Right forelimb (tissue), 1 donor: Measurements from ENCODE around the gene TEKT5.
"Not testable (repeated sequence)": the region's sequence is repeated elsewhere in the genome, so short reads cannot be mapped to it uniquely, and the experiment has no call there.

Experiments used
- DNase-seq: peaks from one replicate; pipeline ENCODE4 v3.0.0-alpha.2; 2018

The TEKT5 gene

DNA sequence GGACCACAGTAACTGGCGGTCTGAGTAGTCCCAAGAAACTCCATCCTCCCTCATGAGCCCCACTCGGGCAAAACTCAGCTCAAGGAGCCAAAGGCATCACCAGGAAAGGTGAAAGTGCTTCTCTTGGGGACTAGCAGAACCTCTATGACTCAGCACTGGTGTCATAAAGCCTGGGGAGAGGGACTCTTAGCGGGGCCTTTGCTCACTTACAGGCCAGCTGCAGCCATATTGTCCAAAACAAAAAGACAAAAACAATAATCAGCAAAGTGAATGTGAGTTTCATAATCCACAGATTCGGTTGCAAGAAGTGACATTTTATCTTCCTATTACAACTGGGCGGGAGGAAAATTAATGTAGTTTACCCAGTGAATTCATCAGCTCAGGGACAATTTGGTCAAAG, at the start of gene TEKT5:
Gene TEKT5, minus strand, starts transcription at position 101 of the 400 bp plus-strand sequence. Its CDS starts 57 bp downstream, at position 44.
- DNase-seq = no peak

DNA sequence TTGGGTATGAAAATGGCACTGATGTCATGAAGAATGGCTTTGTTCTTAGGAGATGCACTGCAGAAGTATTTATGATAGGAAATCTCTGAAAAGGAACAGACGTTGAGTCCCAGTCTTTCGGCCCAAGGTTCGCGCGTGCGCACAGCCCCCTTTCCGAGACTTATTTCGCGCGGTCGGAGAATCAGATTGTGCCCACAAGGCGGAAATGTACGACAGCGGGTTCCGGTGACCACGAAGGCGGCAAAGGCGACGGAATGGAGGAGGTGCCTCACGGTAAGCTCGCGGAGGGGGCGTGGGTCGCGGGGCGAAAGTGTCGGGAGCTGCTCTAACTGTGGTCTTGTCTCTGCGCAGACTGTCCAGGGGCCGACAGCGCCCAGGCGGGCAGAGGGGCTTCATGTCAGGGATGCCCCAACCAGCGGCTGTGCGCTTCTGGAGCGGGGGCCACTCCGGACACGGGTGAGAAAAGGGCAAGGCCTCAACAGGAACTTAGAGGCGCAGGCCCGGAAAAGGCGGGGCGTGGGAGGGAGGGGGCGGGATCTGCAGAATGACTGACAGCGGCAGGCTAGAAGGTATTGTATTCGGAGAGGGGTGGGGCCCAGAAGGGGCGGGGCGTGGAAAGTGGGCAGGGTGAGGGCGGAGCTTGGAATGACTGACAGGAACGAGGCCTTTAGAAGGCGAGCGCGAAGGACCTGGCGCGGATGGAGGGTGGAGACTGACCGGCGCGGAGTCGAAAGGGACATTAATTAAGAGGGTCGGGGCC, 49.1 kb upstream of the TEKT5 start, which contains the start of gene NUBP1:
Gene NUBP1, plus strand, starts transcription at position 233 of the 760 bp plus-strand sequence. Its CDS starts 22 bp downstream, at position 255.
- DNase-seq = peak; percentile 100

DNA sequence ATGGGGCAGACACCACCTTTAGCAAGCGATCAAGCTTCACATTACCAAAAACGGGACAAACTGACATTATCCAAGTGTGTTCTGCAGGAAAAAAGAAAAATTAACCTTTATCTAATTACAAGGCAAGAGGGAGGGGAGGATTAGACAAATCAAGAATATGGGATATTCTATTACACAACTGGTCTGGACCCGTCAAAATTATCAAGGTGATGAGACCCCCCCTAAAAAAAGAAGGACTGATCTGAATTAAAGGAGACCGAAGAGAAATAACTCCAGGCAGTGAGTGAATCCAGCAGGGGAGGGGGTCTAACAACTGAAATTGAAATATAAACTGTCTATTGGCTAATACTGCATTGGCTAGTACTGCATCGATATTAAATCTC, 48.5 kb upstream of the TEKT5 start:
- no peak for DNase-seq

DNA sequence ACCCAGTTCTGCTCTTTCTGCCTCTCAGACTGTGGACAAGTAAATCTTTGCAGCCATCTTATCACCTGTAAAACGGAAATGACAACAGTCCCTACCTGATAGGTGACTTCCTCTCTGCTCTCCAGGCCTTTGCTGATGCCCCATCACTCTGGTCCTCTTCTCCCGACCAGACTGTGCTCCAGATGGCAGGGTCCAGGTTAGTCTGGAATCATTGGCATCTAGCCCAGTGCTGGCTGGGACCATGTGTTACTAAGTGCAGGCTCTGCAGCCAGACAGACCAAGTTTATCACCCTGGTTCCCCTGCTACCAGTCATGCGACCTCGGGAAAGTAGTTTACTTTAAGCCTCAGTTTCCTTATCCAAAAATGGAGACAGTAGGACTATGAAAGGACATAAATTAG, 47.1 kb upstream of the TEKT5 start:
- DNase-seq = no peak

DNA sequence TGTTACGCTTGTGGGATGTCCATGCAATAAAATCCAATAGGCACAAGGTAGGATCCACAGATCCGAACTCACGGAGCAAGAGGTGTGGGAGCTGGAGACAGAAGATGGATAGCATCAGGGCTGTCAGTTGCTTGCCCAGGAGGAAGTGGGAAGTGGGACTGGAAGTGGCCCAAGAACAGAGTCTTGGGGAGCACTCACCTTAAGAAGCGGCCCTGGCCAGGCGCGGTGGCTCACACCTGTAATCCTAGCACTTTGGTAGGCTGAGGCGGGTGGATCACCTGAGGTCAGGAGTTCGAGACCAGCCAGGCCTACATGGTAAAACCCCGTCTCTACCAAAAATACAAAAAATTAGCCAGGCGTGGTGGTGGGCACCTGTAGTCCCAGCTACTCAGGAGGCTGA, 46.5 kb upstream of the TEKT5 start:
- DNase-seq = not testable (repeated sequence)

DNA sequence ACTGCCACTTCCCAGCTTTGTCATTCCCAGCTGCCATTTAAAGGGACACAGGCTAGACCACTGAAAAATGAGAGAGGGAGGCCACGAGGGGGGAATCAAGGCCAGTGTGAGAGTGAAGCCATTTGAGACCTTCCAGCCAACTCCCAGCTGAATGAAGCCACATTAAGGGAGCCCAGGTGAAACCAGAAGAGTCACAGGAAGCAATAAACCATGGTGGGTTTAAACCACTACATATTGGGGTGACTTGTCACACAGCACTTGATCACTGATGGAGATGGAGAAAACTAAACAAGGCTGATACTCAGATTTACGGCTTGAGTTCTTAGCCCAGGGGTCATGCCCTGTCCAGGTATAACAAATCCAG, 46.1 kb upstream of the TEKT5 start:
- DNase-seq = no peak

DNA sequence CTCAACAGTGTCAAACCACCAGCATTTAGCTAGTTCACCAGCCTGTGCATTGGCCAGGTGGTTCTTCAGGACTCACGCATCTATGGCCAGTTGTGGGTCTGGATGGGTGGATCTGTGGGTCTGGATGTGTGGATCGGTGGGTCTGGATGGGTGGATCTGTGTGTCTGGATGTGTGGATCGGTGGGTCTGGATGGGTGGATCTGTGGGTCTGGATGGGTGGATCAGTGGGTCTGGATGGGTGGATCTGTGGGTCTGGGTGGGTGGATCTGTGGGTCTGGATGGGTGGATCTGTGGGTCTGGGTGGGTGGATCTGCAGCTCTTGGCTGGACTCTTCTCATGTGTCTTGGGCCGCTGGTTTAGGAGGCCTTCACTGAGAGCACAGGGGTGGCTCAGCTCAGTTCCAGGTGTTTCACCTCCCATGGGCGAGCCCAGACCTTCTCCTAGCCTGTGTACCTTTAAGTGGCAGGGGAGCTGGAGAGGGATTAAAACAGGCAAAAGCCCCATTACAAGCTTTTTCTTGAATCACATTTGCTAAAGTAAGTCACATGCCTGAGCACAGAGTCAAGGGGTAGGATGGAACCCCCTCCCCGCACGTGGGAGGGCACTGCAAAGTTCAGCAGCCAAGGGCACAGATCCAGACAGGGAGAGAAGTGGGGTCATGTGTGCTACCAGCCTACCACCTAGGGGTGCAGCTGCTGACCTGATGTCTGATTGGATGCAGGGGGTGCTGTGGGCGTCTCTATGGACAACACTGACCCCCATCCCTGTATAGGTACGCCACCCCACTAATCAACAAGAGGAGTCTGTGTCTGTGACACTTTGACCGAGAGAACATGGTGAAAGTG, 45.5 kb upstream of the TEKT5 start:
- DNase-seq = no peak

DNA sequence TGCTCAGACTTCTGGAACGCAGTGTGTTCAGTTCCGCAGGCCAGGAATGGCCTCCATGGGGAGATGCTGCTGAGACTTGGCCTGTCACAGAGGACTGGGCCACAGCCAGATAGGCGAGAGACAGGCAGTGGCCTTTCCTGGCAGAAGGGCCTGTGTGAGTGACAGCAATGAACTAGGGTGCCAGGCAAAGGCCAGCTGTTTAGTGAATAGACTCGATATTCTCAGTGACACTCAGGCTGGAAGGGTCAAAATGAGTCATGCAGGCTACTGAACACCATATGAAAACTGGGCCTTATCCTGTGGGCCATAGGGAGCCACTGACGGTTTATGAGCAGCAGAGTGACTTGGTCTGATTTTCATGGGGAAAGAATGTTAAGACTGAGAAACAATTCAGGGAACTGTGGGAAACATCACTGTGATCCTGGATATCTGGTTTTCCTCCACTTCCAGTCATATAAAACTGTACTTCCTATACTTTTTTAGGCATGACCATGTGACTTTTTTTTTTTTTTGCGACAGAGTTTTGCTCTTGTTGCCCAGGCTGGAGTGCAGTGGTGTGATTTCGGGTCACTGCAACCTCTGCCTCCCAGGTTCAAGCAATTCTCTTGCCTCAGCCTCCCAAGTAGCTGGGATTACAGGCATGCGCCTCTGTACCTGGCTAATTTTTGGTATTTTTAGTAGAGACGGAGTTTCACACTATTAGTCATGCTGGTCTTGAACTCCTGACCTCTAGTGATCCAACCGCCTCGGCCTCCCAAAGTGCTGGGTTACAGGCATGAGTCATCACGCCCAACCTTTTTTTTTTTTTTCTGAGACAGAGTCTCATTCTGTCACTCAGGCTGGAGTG, 43.7 kb upstream of the TEKT5 start:
- DNase-seq = peak; percentile 56

DNA sequence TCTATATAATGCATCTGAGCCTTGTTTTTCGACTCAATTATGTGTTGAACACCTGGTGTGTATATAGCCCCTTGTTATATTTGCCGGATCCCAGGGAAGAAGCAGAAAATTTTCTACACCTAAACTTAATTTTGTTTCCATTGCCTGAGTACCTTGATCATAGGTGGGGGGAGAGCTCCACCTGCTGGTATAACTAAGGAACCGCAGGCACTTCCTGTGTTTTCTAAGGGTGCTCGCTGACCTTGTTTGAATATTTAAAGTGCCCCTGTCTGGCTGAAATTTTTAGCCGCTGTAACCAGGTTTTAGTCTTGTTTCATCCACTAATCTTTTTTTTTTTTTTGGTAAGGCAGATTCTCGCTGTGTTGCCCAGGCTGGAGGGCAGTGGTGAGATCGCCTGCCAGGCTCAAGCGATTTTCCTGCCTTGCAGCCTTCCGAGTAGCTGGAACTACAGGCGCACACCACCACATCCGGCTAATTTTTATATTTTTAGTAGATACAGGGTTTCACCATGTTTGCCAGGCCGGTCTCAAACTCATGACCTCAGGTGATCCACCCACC, 42.4 kb upstream of the TEKT5 start:
- DNase-seq = peak; percentile 79

DNA sequence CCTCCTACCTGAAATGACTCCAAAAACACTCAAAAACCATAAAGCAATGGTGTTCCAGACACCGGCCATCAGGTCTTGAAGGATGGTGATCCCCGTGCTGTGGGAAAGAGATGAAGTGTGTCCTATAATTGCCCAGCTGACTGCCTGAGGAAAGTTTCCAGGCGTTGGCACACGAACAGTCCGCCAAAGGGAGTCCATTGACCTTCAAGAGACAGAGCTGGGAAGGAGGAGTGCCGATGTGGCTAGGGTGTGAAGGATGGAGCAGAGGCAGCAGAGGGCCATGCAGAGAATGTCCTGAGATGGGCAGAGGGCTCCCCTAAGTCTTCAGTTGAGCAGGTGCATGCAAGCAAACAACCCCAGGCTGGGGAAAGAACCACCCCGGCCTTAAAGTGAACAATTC, 37.1 kb upstream of the TEKT5 start:
- no peak for DNase-seq

DNA sequence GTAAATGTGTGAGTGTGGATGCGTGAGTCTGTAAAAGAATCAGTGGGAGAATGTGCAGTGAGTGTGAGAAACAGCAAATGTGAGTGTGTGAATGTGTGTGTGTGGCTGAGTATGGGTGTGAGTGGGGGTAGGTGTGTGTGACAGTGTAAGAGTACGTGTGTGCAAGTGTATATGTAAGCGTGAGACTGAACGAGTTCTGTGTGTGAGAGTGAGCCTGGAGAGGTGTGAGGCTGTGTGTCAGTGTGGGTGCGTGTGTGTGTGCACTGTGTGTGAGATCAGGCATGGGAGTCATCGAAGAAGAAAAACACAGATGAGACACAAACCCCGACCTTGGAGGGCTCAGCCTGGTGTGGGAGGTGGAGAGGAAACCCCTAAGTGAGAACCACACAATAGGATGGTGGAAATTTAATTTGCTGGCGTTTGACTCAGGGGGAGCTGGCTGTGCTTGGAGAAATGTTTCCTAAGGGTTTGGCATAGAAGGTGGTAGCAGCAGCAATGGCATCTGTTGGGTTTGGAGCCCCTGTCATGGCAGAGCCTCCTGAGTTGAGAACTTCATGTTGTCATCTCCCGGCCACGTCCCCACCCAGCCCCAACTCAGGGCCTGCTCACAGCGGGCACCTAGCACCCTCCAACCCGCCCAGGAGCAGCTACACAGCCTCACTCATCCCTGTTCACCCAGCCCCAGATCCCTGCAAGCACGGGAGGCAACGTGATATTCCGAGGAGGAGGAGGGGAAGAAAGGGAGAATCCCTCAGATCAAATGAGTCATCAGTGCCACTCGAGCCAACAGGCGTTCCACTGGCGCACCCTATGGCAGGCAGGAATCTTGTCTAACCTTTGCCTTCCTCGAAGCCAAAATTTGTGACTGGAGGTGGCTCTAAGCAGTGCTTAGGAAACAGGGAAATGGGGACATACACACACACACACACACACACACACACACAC, 34.6 kb upstream of the TEKT5 start:
- DNase-seq = no peak

DNA sequence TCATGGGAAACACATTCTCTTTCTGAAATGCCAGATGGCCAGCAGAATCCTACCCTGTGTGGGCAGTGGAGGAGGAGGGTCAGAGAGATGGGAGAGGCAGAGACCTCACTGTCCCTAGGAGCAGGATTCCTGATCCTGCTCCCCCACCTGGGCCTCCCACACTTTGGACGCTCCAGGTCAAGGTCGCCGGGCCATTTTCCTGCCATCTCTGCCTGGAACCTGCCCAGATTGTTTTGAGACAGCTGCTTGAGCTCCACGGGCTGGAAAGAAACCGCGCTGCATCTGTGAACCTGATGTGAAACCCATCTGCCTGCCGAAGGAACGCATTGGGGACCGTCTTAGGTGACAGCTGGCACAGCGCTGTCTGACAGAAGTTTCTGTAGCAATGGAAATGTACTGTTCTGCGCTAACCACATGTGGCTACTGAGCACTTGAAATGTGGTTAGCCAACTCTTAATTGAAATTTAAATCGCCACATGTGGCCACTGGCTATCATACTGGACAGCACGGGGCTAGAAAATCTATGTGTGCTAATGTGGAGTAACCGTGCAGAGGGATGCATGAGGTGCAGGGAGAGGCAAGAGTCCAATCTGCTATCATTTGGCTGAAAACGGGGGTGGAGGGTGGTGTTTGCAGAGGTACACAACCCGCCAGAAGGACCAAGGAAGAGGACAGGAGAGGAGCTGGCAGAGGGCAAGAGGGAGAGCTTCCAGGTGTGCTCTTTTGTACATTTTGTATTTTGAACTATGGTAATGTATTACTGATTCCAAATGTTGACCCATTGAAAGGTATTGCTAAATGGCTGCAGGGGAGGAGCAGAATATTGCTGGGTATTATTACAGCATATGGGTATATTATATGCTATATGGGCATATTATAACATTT, 33.5 kb upstream of the TEKT5 start:
- peak; percentile 56 for DNase-seq

DNA sequence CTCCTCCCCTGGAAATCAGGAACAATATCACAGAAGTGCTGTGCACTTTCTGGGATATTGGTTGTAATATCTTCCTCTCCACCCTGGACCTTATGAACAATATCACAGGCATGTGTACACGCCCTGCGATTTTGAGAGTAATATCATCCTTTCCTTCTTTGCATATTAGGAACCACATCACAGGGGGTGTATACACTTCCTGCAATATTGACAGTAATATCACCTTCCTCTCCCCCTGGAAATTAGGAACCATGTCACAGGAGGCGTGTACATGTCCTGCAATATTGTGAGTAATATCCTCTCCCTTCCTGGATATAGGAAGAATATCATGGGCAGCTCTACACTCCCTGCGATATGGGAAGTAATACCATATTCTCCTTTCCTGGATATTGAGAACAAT, 14.2 kb upstream of the TEKT5 start:
- no peak for DNase-seq

DNA sequence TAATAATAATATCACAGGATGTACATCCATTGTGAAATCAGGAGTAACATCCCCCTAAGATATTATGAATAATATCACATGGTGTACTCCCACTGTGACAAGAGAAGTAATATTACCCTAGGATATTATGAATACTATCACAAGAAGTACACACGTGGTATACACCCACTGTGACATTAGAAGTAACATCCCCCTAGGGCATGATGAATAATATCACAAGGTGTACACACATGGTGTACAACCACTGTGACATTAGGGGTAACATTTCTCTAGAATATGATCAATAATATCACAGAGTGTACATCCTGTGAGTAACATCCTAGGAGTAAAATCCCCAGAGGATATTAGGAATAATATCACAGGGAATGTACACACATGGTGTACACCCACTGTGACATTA, 5.0 kb upstream of the TEKT5 start:
- DNase-seq = no peak

DNA sequence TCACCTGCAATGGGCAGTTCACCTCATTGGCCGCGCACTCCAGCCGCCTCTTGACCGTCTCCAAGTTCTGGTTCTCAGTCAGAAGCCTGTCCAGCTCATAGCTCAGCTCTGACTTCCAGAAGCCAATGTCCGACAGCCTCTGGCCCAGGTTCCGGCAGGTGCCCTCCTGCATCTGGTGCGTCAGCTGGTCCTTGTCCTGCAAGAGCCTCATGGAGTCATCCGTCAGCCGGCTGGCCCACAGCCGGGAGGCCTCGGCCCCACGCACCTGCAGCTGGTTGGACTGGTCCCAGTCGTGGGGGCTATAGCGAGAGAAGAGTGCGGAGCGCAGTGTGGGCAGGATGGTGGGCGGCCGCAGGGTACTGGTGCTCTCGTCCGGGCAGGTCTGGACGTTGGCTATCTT, 424 bp downstream of the TEKT5 start:
- no peak for DNase-seq

DNA sequence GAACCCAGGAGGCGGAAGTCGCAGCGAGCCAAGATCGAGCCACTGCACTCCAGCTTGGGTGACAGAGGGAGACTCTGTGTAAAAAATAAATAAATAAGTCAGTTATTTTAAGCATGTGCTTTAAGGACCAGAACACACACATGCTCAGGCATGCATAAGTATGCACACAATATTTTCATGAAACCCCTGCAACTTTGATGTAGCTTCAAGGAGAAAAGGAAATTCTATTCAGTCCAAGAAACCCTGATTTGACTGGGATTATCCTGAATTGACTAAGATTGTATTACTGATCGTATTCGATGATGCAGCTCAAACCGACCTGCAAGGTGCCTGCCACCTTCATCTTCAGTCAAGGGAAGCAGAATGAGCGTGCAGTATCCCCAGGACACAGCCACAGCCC, 841 bp downstream of the TEKT5 start:
- DNase-seq = no peak

DNA sequence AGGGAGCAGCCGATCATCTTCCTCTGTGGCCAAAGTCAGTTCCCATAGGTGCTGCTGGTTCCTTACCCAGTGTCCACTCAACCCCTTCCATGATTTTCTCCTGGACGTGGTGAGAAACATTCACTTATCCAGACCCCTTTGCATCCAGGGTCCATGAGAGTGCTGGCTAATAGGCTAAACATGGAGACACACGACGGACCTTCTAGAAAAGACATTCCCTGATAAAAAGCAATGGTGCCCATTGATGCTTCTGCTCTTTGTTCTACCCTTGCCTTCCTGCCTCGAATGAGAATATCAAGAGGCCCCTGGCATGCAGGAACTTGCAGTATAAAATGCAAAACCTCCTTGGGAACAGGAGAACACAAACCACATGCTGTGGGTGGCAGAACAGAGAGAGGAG, 2.3 kb downstream of the TEKT5 start:
- DNase-seq = no peak

DNA sequence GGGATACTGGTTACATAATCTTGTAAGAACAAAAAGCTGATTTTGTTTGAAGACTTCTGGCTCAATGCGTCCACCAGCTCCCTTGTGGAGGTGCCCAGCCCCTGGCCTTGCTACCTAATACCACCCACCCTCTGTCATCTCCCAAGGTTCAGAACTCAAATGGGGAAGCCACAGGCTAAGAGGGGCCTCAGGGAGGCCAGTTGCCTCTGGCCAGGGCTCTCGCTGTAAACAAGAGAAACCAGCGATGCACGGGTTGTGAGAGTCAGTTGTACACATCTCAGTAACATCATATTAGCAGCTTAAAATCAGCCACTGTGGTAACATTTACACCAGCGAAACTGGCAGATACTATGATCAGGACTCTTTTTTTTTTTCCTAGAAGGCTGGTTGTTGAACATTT, 6.0 kb downstream of the TEKT5 start:
- no peak for DNase-seq

DNA sequence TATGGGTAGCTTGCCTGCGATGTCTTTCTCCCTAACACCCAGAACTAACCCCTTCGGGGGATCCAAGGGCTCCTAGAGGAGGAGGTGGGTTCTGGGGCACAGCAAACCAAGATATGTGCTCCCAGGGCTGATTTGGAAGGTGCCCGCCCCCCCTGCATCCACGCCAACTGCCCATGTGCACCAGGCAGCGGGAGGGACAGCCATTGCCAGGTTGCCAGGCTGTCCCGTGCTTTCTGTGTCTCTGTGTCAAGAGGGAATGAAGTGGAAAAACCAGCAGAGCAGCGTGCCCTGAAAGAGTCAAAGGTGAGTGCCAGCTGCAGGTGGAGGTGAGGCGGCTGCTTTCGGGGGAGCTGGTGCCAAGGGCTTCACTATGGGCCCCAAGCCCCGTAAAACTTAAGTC, 6.4 kb downstream of the TEKT5 start:
- no peak for DNase-seq

DNA sequence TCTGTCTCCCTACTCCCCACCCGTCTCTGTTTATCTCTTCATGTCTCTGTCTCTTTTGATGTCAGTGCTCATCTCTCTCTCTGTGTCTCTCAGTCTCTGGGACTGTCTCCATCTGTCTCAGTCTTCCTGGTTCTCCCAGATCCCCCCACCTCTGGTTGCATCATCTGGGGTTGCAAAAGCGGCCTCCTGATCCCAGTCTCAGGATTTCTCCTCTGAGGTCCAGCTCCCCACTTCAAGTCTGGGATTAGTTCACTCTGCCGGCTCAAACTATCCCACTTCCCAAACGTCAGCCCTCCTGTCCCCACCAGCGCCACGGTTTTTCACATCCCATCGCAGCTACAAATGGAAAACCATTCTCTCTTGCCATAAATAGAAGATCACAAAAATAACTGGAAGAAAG, 9.0 kb downstream of the TEKT5 start:
- DNase-seq = no peak
